GM23338 (cell line): ENCODE measurements around the gene IL19. TPM values are rescaled to one million over a fixed set of nuclear protein-coding genes. Genes with fewer than 3 reads are reported as not detected.

Source experiments
- ATAC-seq: fragments of 200-7000 bp; cut with Tn5 transposase; 3 replicates; pipeline ENCODE4 v1.9.1; 2020
- DNase-seq: peaks from one replicate; pipeline ENCODE4 v3.0.0-alpha.2; 2015; ENCODE audit warnings: low spot score
- H2AFZ ChIP-seq: fragments of 200-600 bp; sonication (generic); 2 replicates; pipeline ENCODE4 v1.8.0; 2016; ENCODE audit warnings: antibody characterized with exemption, mild to moderate bottlenecking, moderate library complexity
- H3F3A ChIP-seq: fragments of 200-600 bp; sonication (generic); replicated peaks from 2 replicates; pipeline ENCODE4 v1.8.0; 2017; ENCODE audit warnings: antibody characterized with exemption, mixed run types, low read depth
- H3K27ac ChIP-seq: fragments of 200-600 bp; sonication (generic); 2 replicates; pipeline ENCODE4 v1.6.1; 2016; ENCODE audit warnings: low read depth
- H3K27me3 ChIP-seq: fragments of 200-600 bp; sonication (generic); 2 replicates; pipeline ENCODE4 v1.8.0; 2016; ENCODE audit warnings: mild to moderate bottlenecking, mixed run types, moderate library complexity; ENCODE audit not compliant: insufficient read depth
- H3K36me3 ChIP-seq: fragments of 200-600 bp; sonication (generic); 2 replicates; pipeline ENCODE4 v1.8.0; 2016; ENCODE audit warnings: mild to moderate bottlenecking; ENCODE audit not compliant: insufficient read depth
- H3K4me1 ChIP-seq: fragments of 200-600 bp; sonication (generic); 2 replicates; pipeline ENCODE4 v1.8.0; 2016; ENCODE audit warnings: mild to moderate bottlenecking, moderate library complexity; ENCODE audit not compliant: insufficient read depth
- H3K4me2 ChIP-seq: fragments of 200-600 bp; sonication (generic); 2 replicates; pipeline ENCODE4 v1.7.1; 2017; ENCODE audit warnings: mixed run types
- H3K4me3 ChIP-seq: fragments of 200-600 bp; sonication (generic); 2 replicates; pipeline ENCODE4 v1.6.1; 2016; ENCODE audit warnings: mixed run types
- H3K79me2 ChIP-seq: fragments of 200-600 bp; sonication (generic); replicated peaks from 2 replicates; pipeline ENCODE4 v1.8.0; 2017; ENCODE audit warnings: mild to moderate bottlenecking; ENCODE audit not compliant: insufficient read depth
- H3K9me2 ChIP-seq: fragments of 200-600 bp; sonication (generic); 2 replicates; pipeline ENCODE4 v1.8.0; 2017; ENCODE audit not compliant: insufficient read depth
- H4K20me1 ChIP-seq: fragments of 200-600 bp; sonication (generic); replicated peaks from 2 replicates; pipeline ENCODE4 v1.8.0; 2017; ENCODE audit warnings: mild to moderate bottlenecking; ENCODE audit not compliant: insufficient read depth
- H3K27ac Mint-ChIP-seq: 2 replicates; pipeline ENCODE4 v1.8.0; 2020; ENCODE audit warnings: inconsistent platforms, mild to moderate bottlenecking, moderate library complexity, mixed read lengths
- H3K27me3 Mint-ChIP-seq: 3 replicates; pipeline ENCODE4 v1.8.0; 2022; ENCODE audit warnings: low read depth, mild to moderate bottlenecking, moderate library complexity, mixed read lengths, inconsistent platforms; ENCODE audit not compliant: insufficient read depth, poor library complexity
- H3K36me3 Mint-ChIP-seq: 3 replicates; pipeline ENCODE4 v1.8.0; 2021; ENCODE audit warnings: low read depth, mild to moderate bottlenecking, inconsistent platforms, moderate library complexity, mixed read lengths
- H3K4me1 Mint-ChIP-seq: 3 replicates; pipeline ENCODE4 v1.8.0; 2020; ENCODE audit warnings: mild to moderate bottlenecking, inconsistent platforms, mixed read lengths
- H3K4me3 Mint-ChIP-seq: 3 replicates; pipeline ENCODE4 v1.8.0; 2021; ENCODE audit warnings: moderate library complexity, mild to moderate bottlenecking, inconsistent platforms, mixed read lengths
- H3K9me3 Mint-ChIP-seq: 3 replicates; pipeline ENCODE4 v1.8.0; 2020; ENCODE audit warnings: moderate library complexity, mild to moderate bottlenecking, inconsistent platforms, mixed read lengths
- EZH2 ChIP-seq: fragments of 200-600 bp; sonication (generic); IDR thresholded peaks from one replicate; pipeline ENCODE4 v1.8.0; 2017; ENCODE audit warnings: antibody characterized with exemption, mild to moderate bottlenecking, low read depth; ENCODE audit not compliant: unreplicated experiment
- EZH2phosphoT487 ChIP-seq: fragments of 200-600 bp; sonication (generic); IDR thresholded peaks from one replicate; pipeline ENCODE4 v1.8.1; 2018; ENCODE audit warnings: antibody characterized with exemption; ENCODE audit not compliant: unreplicated experiment
- JUNB ChIP-seq: IDR thresholded peaks from one replicate; pipeline ENCODE4 v1.6.1; 2016; ENCODE audit warnings: antibody characterized with exemption; ENCODE audit not compliant: unreplicated experiment
- NANOG ChIP-seq: IDR thresholded peaks from 2 replicates; pipeline ENCODE4 v1.6.1; 2016; ENCODE audit warnings: antibody characterized with exemption, borderline replicate concordance
- POLR2AphosphoS5 ChIP-seq: IDR thresholded peaks from 2 replicates; pipeline ENCODE4 v1.6.1; 2016; ENCODE audit warnings: antibody characterized with exemption, low read depth
- STAT1 ChIP-seq: IDR thresholded peaks from one replicate; pipeline ENCODE4 v1.6.1; 2016; ENCODE audit warnings: antibody characterized with exemption; ENCODE audit not compliant: unreplicated experiment
- ZNF114 ChIP-seq: fragments of 250-450 bp; sonication (Bioruptor Pico); IDR thresholded peaks from 2 replicates; pipeline ENCODE4 v1.5.0; 2020; ENCODE audit warnings: mild to moderate bottlenecking, moderate library complexity
- ZNF331 ChIP-seq: fragments of 250-450 bp; sonication (Bioruptor Pico); IDR thresholded peaks from 2 replicates; pipeline ENCODE4 v1.5.0; 2020; ENCODE audit warnings: low read depth, mild to moderate bottlenecking, moderate library complexity
- polyA plus RNA-seq: library from polyadenylated mRNA; unstranded; fragments of >200 nt; fragmentation: Nextera tagmentation; extraction: Ambion mirVana; gene quantifications from 2 replicates; pipeline ENCODE4 v1.2.1, GENCODE V29; 2016
- total RNA-seq: library from RNA; depleted of rRNA; stranded (reverse); fragments of >200 nt; shearing (Covaris generic); gene quantifications from 2 replicates; pipeline ENCODE4 v1.2.3, GENCODE V29; 2014
- TF ChIP-seq, protein P1 (sequence below): IDR thresholded peaks from 2 replicates; pipeline ENCODE4 v1.6.1; 2016; ENCODE audit warnings: antibody characterized with exemption
- TF ChIP-seq, protein P2 (sequence below), 2 experiments: fragments of 200-600 bp in 1 of 2; sonication (generic) in 1 of 2; conservative IDR thresholded peaks; 2 replicates each; pipeline versions ENCODE4 v1.5.1 to v1.6.1; 2016 to 2017; ENCODE audit warnings: antibody characterized with exemption in 2 of 2, low read depth in 2 of 2, mild to moderate bottlenecking in 2 of 2, moderate library complexity in 1 of 2
- TF ChIP-seq, protein P3 (sequence below): fragments of 250-450 bp; sonication (Bioruptor Pico); IDR thresholded peaks from 2 replicates; pipeline ENCODE4 v1.5.0; 2020; ENCODE audit warnings: mild to moderate bottlenecking, moderate library complexity

Gene IL19
- total and polyA plus RNA-seq, 2 experiments from 2014 or later: not detected

DNA sequence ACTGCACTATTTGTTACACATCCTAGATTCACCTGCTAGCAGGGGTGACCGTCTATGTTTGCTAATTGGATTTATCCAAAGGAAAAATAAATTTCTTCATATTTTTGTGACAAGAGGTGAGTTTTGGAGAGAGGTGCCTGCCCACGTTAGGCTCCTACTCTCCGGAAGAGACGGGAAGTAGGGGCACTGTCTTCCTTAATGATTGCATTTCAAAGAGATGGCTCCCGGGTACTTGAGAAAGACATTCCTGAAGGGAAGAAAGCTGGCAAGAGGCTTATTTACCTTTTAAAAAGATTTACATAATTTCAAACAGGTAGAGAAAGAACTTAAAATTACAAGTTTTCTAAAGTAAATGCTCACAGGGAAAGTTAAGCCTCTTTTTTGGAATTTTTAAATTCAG, 18.7 kb upstream of the IL19 start:
- Mint-ChIP-seq H3K9me3 (no peaks in the 10 kb centered on the region), H3K36me3 (no peaks in the 10 kb centered on the region), H3K4me3 (no peak overlapping the region), H3K27ac (no peak overlapping the region), H3K27me3 (peaks cover 7% of the 10 kb centered on the region), H3K4me1 (peaks cover 10% of the 10 kb centered on the region)
- H3K4me2 ChIP-seq: no peak overlapping the region
- H3K36me3 ChIP-seq: no peaks in the 10 kb centered on the region
- H3K79me2 ChIP-seq: no peaks in the 10 kb centered on the region
- H4K20me1 ChIP-seq: peaks cover 5% of the 10 kb centered on the region; the same call in 1 of the 2 replicates
- H3K27me3 ChIP-seq: peaks cover 56% of the 10 kb centered on the region
- H3K4me3 ChIP-seq: no peak overlapping the region
- no peak overlapping the region for H2AFZ ChIP-seq
- H3K9me2 ChIP-seq: no peaks in the 10 kb centered on the region
- no peaks in the 10 kb centered on the region for H3F3A ChIP-seq
- H3K4me1 ChIP-seq: 0 out of 2 replicates have a peak, but pooled peaks cover 6% of the 10 kb centered on the region
- no peak overlapping the region for H3K27ac ChIP-seq
- DNase-seq (peak; percentile 60), ATAC-seq (peak; percentile 63)
- 0 out of 2 replicates have a peak, but pooled peaks have one; percentile 14 for TF ChIP-seq NANOG
- no peak for TF ChIP-seq EZH2phosphoT487
- no peak for TF ChIP-seq POLR2AphosphoS5

DNA sequence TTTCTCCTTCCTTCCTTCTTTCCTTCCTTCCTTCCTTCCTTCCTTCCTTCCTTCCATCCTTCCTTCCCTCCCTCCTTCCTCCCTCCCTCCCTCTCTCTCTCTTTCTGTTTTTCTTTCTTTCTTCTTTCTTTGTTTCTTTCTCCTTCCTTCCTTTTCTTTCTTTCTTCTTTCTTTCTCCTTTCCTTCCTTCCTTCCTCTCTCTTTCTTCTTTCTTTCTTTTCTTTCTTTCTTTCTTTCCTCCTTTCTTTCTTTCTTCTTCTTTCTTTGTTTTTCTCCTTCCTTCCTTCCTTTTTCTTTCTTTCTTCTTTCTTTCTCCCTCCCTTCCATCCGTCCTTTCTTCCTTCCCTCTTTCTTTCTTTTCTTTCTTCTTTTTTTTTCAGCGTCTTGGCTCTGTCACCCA, 18.1 kb upstream of the IL19 start:
- Histone ChIP-seq H3K79me2 (no peaks in the 10 kb centered on the region), H3K4me3 (no peak overlapping the region), H3K4me2 (no peak overlapping the region), H3K27ac (no peak overlapping the region), H3F3A (no peaks in the 10 kb centered on the region), H3K9me2 (no peaks in the 10 kb centered on the region), H4K20me1 (peaks cover 5% of the 10 kb centered on the region; the same call in 1 of the 2 replicates), H3K27me3 (peaks cover 56% of the 10 kb centered on the region), H3K4me1 (0 out of 2 replicates have a peak, but pooled peaks cover 6% of the 10 kb centered on the region), H3K36me3 (no peaks in the 10 kb centered on the region), H2AFZ (no peak overlapping the region)
- Mint-ChIP-seq H3K4me1 (peaks cover 10% of the 10 kb centered on the region), H3K4me3 (no peak overlapping the region; the same call in 2 of the 3 replicates), H3K27me3 (peaks cover 7% of the 10 kb centered on the region), H3K9me3 (no peaks in the 10 kb centered on the region), H3K27ac (no peak overlapping the region), H3K36me3 (no peaks in the 10 kb centered on the region)
- ATAC-seq (no peak), DNase-seq (no peak)
- TF ChIP-seq JUNB (no peak), ZNF331 (CRISPR knock-in tag) (no peak), EZH2 (no peak), ZNF114 (CRISPR knock-in tag) (no peak), EZH2phosphoT487 (no peak), POLR2AphosphoS5 (no peak), STAT1 (no peak)
- TF ChIP-seq, protein P1, sequence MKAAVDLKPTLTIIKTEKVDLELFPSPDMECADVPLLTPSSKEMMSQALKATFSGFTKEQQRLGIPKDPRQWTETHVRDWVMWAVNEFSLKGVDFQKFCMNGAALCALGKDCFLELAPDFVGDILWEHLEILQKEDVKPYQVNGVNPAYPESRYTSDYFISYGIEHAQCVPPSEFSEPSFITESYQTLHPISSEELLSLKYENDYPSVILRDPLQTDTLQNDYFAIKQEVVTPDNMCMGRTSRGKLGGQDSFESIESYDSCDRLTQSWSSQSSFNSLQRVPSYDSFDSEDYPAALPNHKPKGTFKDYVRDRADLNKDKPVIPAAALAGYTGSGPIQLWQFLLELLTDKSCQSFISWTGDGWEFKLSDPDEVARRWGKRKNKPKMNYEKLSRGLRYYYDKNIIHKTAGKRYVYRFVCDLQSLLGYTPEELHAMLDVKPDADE: no peak
- TF ChIP-seq, protein P2, sequence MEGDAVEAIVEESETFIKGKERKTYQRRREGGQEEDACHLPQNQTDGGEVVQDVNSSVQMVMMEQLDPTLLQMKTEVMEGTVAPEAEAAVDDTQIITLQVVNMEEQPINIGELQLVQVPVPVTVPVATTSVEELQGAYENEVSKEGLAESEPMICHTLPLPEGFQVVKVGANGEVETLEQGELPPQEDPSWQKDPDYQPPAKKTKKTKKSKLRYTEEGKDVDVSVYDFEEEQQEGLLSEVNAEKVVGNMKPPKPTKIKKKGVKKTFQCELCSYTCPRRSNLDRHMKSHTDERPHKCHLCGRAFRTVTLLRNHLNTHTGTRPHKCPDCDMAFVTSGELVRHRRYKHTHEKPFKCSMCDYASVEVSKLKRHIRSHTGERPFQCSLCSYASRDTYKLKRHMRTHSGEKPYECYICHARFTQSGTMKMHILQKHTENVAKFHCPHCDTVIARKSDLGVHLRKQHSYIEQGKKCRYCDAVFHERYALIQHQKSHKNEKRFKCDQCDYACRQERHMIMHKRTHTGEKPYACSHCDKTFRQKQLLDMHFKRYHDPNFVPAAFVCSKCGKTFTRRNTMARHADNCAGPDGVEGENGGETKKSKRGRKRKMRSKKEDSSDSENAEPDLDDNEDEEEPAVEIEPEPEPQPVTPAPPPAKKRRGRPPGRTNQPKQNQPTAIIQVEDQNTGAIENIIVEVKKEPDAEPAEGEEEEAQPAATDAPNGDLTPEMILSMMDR (conservative IDR thresholded peaks at IDR 0.05; ENCODE audit: low read depth in 2 of 2): no peak
- TF ChIP-seq, protein P3, sequence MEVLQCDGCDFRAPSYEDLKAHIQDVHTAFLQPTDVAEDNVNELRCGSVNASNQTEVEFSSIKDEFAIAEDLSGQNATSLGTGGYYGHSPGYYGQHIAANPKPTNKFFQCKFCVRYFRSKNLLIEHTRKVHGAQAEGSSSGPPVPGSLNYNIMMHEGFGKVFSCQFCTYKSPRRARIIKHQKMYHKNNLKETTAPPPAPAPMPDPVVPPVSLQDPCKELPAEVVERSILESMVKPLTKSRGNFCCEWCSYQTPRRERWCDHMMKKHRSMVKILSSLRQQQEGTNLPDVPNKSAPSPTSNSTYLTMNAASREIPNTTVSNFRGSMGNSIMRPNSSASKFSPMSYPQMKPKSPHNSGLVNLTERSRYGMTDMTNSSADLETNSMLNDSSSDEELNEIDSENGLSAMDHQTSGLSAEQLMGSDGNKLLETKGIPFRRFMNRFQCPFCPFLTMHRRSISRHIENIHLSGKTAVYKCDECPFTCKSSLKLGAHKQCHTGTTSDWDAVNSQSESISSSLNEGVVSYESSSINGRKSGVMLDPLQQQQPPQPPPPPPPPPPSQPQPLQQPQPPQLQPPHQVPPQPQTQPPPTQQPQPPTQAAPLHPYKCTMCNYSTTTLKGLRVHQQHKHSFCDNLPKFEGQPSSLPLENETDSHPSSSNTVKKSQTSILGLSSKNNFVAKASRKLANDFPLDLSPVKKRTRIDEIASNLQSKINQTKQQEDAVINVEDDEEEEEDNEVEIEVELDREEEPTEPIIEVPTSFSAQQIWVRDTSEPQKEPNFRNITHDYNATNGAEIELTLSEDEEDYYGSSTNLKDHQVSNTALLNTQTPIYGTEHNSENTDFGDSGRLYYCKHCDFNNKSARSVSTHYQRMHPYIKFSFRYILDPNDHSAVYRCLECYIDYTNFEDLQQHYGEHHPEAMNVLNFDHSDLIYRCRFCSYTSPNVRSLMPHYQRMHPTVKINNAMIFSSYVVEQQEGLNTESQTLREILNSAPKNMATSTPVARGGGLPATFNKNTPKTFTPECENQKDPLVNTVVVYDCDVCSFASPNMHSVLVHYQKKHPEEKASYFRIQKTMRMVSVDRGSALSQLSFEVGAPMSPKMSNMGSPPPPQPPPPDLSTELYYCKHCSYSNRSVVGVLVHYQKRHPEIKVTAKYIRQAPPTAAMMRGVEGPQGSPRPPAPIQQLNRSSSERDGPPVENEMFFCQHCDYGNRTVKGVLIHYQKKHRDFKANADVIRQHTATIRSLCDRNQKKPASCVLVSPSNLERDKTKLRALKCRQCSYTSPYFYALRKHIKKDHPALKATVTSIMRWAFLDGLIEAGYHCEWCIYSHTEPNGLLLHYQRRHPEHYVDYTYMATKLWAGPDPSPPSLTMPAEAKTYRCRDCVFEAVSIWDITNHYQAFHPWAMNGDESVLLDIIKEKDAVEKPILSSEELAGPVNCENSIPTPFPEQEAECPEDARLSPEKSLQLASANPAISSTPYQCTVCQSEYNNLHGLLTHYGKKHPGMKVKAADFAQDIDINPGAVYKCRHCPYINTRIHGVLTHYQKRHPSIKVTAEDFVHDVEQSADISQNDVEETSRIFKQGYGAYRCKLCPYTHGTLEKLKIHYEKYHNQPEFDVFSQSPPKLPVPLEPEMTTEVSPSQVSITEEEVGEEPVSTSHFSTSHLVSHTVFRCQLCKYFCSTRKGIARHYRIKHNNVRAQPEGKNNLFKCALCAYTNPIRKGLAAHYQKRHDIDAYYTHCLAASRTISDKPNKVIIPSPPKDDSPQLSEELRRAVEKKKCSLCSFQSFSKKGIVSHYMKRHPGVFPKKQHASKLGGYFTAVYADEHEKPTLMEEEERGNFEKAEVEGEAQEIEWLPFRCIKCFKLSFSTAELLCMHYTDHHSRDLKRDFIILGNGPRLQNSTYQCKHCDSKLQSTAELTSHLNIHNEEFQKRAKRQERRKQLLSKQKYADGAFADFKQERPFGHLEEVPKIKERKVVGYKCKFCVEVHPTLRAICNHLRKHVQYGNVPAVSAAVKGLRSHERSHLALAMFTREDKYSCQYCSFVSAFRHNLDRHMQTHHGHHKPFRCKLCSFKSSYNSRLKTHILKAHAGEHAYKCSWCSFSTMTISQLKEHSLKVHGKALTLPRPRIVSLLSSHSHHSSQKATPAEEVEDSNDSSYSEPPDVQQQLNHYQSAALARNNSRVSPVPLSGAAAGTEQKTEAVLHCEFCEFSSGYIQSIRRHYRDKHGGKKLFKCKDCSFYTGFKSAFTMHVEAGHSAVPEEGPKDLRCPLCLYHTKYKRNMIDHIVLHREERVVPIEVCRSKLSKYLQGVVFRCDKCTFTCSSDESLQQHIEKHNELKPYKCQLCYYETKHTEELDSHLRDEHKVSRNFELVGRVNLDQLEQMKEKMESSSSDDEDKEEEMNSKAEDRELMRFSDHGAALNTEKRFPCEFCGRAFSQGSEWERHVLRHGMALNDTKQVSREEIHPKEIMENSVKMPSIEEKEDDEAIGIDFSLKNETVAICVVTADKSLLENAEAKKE (CRISPR knock-in tag): no peak
